Mucosa of rectum (tissue), 2 donors: ENCODE measurements around the gene TSC1.
A peak's percentile ranks its signal among the peaks of the same experiment; 100 is the strongest.

Source experiments
- H3K27ac ChIP-seq, 2 donors: one replicate each; pipeline ENCODE4 v1.7.0; 2013; ENCODE audit warnings: inconsistent platforms in 2 of 2, low read depth in 2 of 2, low read length in 2 of 2
- H3K27me3 ChIP-seq, 2 donors: one replicate each; pipeline ENCODE4 v1.7.0; 2013; ENCODE audit warnings: low read length in 2 of 2; ENCODE audit not compliant: control insufficient read depth in 2 of 2, insufficient read depth in 2 of 2
- H3K36me3 ChIP-seq, 2 donors: one replicate each; pipeline ENCODE4 v1.7.0; 2013; ENCODE audit warnings: low read length in 2 of 2; ENCODE audit not compliant: control insufficient read depth in 2 of 2, insufficient read depth in 2 of 2
- H3K4me1 ChIP-seq, 2 donors: one replicate each; pipeline ENCODE4 v1.7.0; 2013; ENCODE audit warnings: low read length in 2 of 2, mild to moderate bottlenecking in 1 of 2; ENCODE audit not compliant: control insufficient read depth in 2 of 2, insufficient read depth in 2 of 2
- H3K4me3 ChIP-seq, 2 donors: one replicate each; pipeline ENCODE4 v1.7.0; 2013; ENCODE audit warnings: low read length in 2 of 2
- H3K9ac ChIP-seq, 2 donors: one replicate each; pipeline ENCODE4 v1.7.0; 2013; ENCODE audit warnings: low read length in 2 of 2, low read depth in 1 of 2, mild to moderate bottlenecking in 1 of 2
- H3K9me3 ChIP-seq, 2 donors: one replicate each; pipeline ENCODE4 v1.7.0; 2013; ENCODE audit warnings: low read length in 2 of 2; ENCODE audit not compliant: control insufficient read depth in 2 of 2
- donor health status: healthy.
- donor health status: Normal muscosa, but diverticular disease.

Gene TSC1

GRCh38 chr9:132957805-132958204 lies 13.4 kb upstream of the TSC1 start:
- H3K4me3 ChIP-seq: no peak overlapping the region
- no peaks in the 10 kb centered on the region for H3K4me1 ChIP-seq
- peaks cover 0 to 4% of the 10 kb centered on the region in 2 donors for H3K9me3 ChIP-seq
- no peak overlapping the region for H3K9ac ChIP-seq
- no peaks in the 10 kb centered on the region for H3K36me3 ChIP-seq
- H3K27me3 ChIP-seq: peaks cover 0 to 2% of the 10 kb centered on the region in 2 donors
- H3K27ac ChIP-seq: no peak overlapping the region

GRCh38 chr9:132955768-132956167 lies 11.4 kb upstream of the TSC1 start:
- H3K4me1 ChIP-seq: no peaks in the 10 kb centered on the region
- H3K9me3 ChIP-seq: peaks cover 0 to 4% of the 10 kb centered on the region in 2 donors
- no peaks in the 10 kb centered on the region for H3K36me3 ChIP-seq
- H3K4me3 ChIP-seq: no peak overlapping the region
- no peak overlapping the region for H3K27ac ChIP-seq
- no peak overlapping the region for H3K9ac ChIP-seq
- peaks cover 0 to 2% of the 10 kb centered on the region in 2 donors for H3K27me3 ChIP-seq

GRCh38 chr9:132955123-132955522 lies 10.7 kb upstream of the TSC1 start:
- no peaks in the 10 kb centered on the region for H3K4me1 ChIP-seq
- no peaks in the 10 kb centered on the region for H3K36me3 ChIP-seq
- peaks cover 0 to 4% of the 10 kb centered on the region in 2 donors for H3K9me3 ChIP-seq
- no peak overlapping the region for H3K9ac ChIP-seq
- peaks cover 0 to 2% of the 10 kb centered on the region in 2 donors for H3K27me3 ChIP-seq
- no peak overlapping the region for H3K27ac ChIP-seq
- H3K4me3 ChIP-seq: no peak overlapping the region

GRCh38 chr9:132949709-132950108 lies 5.3 kb upstream of the TSC1 start:
- Histone ChIP-seq H3K27ac (no peak overlapping the region), H3K9ac (no peak overlapping the region), H3K9me3 (no peaks in the 10 kb centered on the region), H3K4me3 (no peak overlapping the region), H3K4me1 (peaks cover 0 to 5% of the 10 kb centered on the region in 2 donors), H3K27me3 (no peaks in the 10 kb centered on the region), H3K36me3 (no peaks in the 10 kb centered on the region)

- no peak overlapping the region for H3K27ac ChIP-seq
Measured at GRCh38 chr9:132948482-132949050, 4.2 kb upstream of the TSC1 start.

GRCh38 chr9:132947756-132948155 lies 3.3 kb upstream of the TSC1 start:
- H3K9ac ChIP-seq: no peak overlapping the region
- no peak overlapping the region for H3K4me3 ChIP-seq
- H3K27ac ChIP-seq: no peak overlapping the region
- peaks cover 11 to 15% of the 10 kb centered on the region in 2 donors for H3K4me1 ChIP-seq
- H3K27me3 ChIP-seq: no peaks in the 10 kb centered on the region
- no peaks in the 10 kb centered on the region for H3K36me3 ChIP-seq
- H3K9me3 ChIP-seq: no peaks in the 10 kb centered on the region

More at GRCh38 chr9:132948482-132949050, 4.2 kb upstream of the TSC1 start:
- Histone ChIP-seq H3K9ac (no peak overlapping the region), H3K4me3 (no peak overlapping the region), H3K36me3 (no peaks in the 10 kb centered on the region), H3K4me1 (peaks cover 3 to 7% of the 10 kb centered on the region in 2 donors), H3K27me3 (no peaks in the 10 kb centered on the region), H3K9me3 (no peaks in the 10 kb centered on the region)

- H3K27me3 ChIP-seq: no peaks in the 10 kb centered on the region
Measured at GRCh38 chr9:132946631-132947295, 2.3 kb upstream of the TSC1 start.

GRCh38 chr9:132946211-132946610 lies 1.8 kb upstream of the TSC1 start:
- no peaks in the 10 kb centered on the region for H3K36me3 ChIP-seq
- peaks cover 17 to 18% of the 10 kb centered on the region in 2 donors for H3K4me1 ChIP-seq
- H3K9me3 ChIP-seq: no peaks in the 10 kb centered on the region
- H3K9ac ChIP-seq: no peak overlapping the region
- no peak overlapping the region for H3K4me3 ChIP-seq
- H3K27me3 ChIP-seq: no peaks in the 10 kb centered on the region
- H3K27ac ChIP-seq: no peak overlapping the region

More at GRCh38 chr9:132946631-132947295, 2.3 kb upstream of the TSC1 start:
- no peaks in the 10 kb centered on the region for H3K9me3 ChIP-seq
- no peak overlapping the region for H3K9ac ChIP-seq
- no peak overlapping the region for H3K27ac ChIP-seq
- no peaks in the 10 kb centered on the region for H3K36me3 ChIP-seq
- H3K4me1 ChIP-seq: peaks cover 17 to 18% of the 10 kb centered on the region in 2 donors
- H3K4me3 ChIP-seq: no peak overlapping the region

GRCh38 chr9:132945186-132946130 lies 1.0 kb upstream of the TSC1 start:
- no peaks in the 10 kb centered on the region for H3K9me3 ChIP-seq
- H3K9ac ChIP-seq: peak overlapping the region; percentile 74 to 80
- H3K4me1 ChIP-seq: peaks cover 17 to 18% of the 10 kb centered on the region in 2 donors
- peak overlapping the region; percentile 94 to 96 for H3K27ac ChIP-seq
- no peaks in the 10 kb centered on the region for H3K27me3 ChIP-seq
- H3K36me3 ChIP-seq: no peaks in the 10 kb centered on the region
- H3K4me3 ChIP-seq: peak overlapping the region; percentile 92 to 93
